Body of pancreas (tissue), 4 donors: ENCODE results near the gene SCN4A. TPM values are rescaled to one million over a fixed set of nuclear protein-coding genes. Genes with fewer than 3 reads are reported as not detected.

Experiments used
- ATAC-seq: fragments of 150-250 bp; one replicate; pipeline ENCODE4 v1.9.1; 2016
- DNase-seq, 4 donors: peaks; one replicate each; pipeline ENCODE4 v3.0.0-alpha.2; 2019
- H3K27ac ChIP-seq, 4 donors: fragments of 200-600 bp; sonication (generic); 1 replicate in 3 of 4; 2 replicates in 1 of 4; pipeline versions ENCODE4 v1.5.1 to v1.6.1; 2016 to 2019; ENCODE audit warnings: mild to moderate bottlenecking in 1 of 4, mixed read lengths in 1 of 4, moderate library complexity in 1 of 4
- H3K27me3 ChIP-seq, 2 donors: fragments of 200-600 bp; sonication (generic); one replicate each; pipeline ENCODE4 v1.6.0; 2016; ENCODE audit warnings: mild to moderate bottlenecking in 1 of 2
- H3K36me3 ChIP-seq, 2 donors: fragments of 200-600 bp; sonication (generic); replicated peaks in 1 of 2; 2 replicates each; pipeline ENCODE4 v1.5.1; 2016; ENCODE audit warnings: low read depth in 2 of 2; ENCODE audit not compliant: insufficient read depth in 1 of 2
- H3K4me1 ChIP-seq: fragments of 200-600 bp; sonication (generic); one replicate; pipeline ENCODE4 v1.6.0; 2016
- H3K4me3 ChIP-seq, 2 donors: fragments of 200-600 bp; sonication (generic); 1 replicate in 1 of 2; 2 replicates in 1 of 2; pipeline ENCODE4 v1.5.1; 2016 to 2019
- H3K9me3 ChIP-seq, 3 donors: fragments of 200-600 bp; sonication (generic); 1 replicate in 2 of 3; 2 replicates in 1 of 3; pipeline ENCODE4 v1.5.1; 2016
- POLR2A ChIP-seq, 3 donors: fragments of 450-650 bp; IDR thresholded peaks; one replicate each; pipeline ENCODE4 v1.6.1; 2016; ENCODE audit warnings: antibody characterized with exemption in 3 of 3, mild to moderate bottlenecking in 2 of 3
- WGBS, 2 donors: methylation state at CpG; one replicate each; pipeline ENCODE4 v1.1.5; 2017; 5-methylcytosine and 5-hydroxymethylcytosine counted together
- intact Hi-C: fragments of 100-400 bp; cut with DNase I; formaldehyde crosslinking; loops from one replicate; pipeline ENCODE4 v1.15.1; 2023
- total RNA-seq, 2 donors: library from RNA; depleted of rRNA; stranded (reverse); fragments of >200 nt; gene quantifications; one replicate each; pipeline ENCODE4 v1.1.0, GENCODE V29; 2016
- TF ChIP-seq, protein P1 (sequence below), 7 experiments: fragments of 450-650 bp in 4 of 7; fragments of 200-600 bp in 3 of 7; sonication (generic) in 3 of 7; IDR thresholded peaks; one replicate each; pipeline ENCODE4 v1.5.1; 2016 to 2019; ENCODE audit warnings: antibody characterized with exemption in 7 of 7

SCN4A gene
- total RNA-seq, 2 donors from 2014 or later: 0.26 to 1.3 TPM

DNA sequence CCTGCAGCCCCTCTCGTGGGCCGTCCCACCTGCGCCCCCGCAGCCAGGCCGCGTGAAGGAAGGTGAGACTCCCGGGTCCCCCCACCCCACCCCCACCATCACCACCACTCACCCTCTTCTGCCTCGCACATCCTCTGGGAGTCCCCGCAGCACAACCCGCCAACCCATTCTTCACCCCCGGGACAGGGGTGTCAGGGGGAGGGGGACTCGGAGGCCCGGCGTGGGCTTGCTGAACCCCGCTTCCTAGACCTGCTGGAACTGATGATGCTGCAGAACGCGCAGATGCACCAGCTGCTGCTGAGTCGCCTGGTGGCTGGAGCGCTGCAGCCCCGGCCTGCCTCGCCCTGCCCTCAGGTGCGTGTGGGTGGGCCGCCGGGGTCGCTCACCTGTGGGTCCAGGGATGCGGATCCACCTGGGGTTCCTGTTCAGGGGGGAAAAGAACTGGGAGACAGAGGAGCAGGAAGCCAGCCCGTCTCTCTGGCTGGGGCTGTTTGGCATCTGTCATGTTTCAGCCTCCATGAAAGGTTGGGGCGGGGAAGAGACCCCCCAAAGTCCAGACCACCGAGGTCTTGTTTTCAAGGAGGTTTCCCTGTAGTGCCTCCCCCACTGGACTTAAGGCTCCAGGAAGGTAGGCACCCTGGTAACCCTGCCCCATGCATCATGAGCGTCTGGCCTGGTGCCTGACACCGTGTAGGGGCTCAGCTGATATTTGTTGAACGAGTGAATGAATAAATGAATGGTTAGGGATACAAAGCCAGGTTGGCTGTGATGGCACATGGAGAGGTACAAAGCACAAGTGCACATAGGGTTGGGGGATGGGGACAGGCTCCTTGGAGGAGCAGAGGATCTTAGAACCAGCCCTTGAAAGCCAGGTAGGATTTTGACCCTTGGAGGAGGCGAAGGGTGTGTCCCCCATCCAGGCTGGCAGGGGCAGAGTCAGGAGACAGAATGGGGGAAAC, 26.3 kb upstream of the SCN4A start:
- Histone ChIP-seq H3K4me3 (peak overlapping the region in 1 of 2 donors; percentile 35), H3K27me3 (peaks cover 0 to 6% of the 10 kb centered on the region in 2 donors), H3K36me3 (no peaks in the 10 kb centered on the region), H3K9me3 (no peaks in the 10 kb centered on the region), H3K4me1 (peaks cover 17% of the 10 kb centered on the region), H3K27ac (no peak overlapping the region)
- ATAC-seq (no peak), DNase-seq (no peak)
- TF ChIP-seq, protein P1, sequence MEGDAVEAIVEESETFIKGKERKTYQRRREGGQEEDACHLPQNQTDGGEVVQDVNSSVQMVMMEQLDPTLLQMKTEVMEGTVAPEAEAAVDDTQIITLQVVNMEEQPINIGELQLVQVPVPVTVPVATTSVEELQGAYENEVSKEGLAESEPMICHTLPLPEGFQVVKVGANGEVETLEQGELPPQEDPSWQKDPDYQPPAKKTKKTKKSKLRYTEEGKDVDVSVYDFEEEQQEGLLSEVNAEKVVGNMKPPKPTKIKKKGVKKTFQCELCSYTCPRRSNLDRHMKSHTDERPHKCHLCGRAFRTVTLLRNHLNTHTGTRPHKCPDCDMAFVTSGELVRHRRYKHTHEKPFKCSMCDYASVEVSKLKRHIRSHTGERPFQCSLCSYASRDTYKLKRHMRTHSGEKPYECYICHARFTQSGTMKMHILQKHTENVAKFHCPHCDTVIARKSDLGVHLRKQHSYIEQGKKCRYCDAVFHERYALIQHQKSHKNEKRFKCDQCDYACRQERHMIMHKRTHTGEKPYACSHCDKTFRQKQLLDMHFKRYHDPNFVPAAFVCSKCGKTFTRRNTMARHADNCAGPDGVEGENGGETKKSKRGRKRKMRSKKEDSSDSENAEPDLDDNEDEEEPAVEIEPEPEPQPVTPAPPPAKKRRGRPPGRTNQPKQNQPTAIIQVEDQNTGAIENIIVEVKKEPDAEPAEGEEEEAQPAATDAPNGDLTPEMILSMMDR (IDR thresholded peaks at IDR 0.05): no peak
- no peak for TF ChIP-seq POLR2A (IDR thresholded peaks at IDR 0.05)
- intact Hi-C loops: no loop called here
- 24 to 66% methylated on average over 6 to 30 of the region's 33 CpGs for WGBS, 2 donors

DNA sequence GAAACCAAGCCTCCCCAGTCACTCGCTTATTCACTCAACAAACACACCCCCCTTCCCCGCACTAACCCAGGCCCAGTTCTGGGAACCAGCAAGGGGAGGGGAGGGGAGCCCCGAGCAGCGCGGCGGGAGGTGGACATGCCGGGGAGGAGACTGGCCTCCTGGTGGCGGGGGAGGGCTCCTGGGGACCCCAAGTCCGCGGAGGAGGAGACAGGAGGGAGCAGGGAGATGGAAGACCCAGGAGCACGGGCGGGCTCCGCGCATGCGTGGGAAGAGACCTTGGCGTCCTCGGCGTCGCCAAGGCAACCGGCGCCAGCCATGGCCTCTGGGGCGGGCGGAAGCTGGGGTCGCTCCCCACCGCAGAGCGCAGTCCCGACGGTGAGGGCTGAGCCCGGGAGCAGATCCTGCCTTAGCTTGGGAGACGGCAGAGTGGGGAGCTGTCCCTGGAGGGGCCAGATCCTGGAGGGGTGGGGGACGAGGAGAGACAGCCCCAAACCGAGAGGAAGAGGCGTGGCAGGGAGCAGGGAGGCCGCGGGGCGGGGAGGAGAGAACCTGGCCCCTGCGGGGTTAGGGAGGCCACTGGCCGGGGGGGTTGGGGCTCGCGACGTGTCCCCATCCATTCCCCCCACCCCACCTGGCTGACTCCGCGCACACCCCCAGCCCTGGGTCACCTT, 25.5 kb upstream of the SCN4A start, which contains the start of gene PRR29:
Gene PRR29, plus strand, starts transcription at position 302 of the 671 bp plus-strand sequence. Its CDS starts 14 bp downstream, at position 316.
- TF ChIP-seq POLR2A (IDR thresholded peaks at IDR 0.05): no peak
- TF ChIP-seq, protein P1 (IDR thresholded peaks at IDR 0.05): no peak
- intact Hi-C loops: no loop called here
- peaks cover 0 to 6% of the 10 kb centered on the region in 2 donors for H3K27me3 ChIP-seq
- no peaks in the 10 kb centered on the region for H3K36me3 ChIP-seq
- ATAC-seq (peak; percentile 60), DNase-seq (peak; percentile 70 to 80 (median 76))
- H3K9me3 ChIP-seq: no peaks in the 10 kb centered on the region
- H3K27ac ChIP-seq: peak within 1 kb of the TSS in 1 of 4 donors; percentile 20
- 1 to 2% methylated on average over 22 to 38 of the region's 43 CpGs for WGBS, 2 donors
- H3K4me3 ChIP-seq: peak within 1 kb of the TSS in 1 of 2 donors; percentile 35
- H3K4me1 ChIP-seq: peaks cover 17% of the 10 kb centered on the region

DNA sequence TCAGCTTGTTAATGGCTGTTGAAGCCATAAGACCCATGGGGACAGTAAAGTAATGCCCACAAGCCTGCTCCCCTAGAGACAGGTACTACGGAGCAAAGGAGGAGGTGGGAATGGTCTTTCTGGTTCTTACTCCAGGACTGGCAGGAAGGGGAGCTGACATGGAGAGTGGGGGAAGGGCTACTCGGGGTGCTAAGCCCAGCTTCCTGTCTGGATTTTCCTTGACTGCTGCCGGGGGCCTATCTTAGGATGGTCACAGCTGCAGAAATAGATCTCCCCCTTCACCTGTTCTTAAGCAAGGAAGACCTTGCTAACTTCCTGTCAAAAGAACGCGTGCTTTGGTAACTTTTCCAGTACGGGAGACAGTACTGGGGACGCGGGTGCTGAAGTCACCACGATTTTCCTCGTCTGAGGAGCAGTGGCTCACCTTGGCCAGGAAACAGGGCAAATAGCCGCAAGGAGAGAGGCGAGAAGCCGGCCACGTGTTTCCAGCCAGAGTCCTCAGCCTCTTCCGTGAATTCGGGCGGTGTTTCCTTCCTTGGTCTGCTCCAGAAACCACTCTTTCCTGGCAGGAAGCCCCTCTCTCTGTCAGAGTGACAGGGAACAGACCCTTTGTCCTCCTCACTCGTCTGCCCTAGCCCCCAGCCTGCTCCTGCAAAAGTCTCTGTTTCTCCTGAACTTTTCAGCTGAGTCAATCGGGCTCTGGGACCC, 24.8 kb upstream of the SCN4A start:
- Histone ChIP-seq H3K36me3 (no peaks in the 10 kb centered on the region), H3K4me1 (peaks cover 17% of the 10 kb centered on the region), H3K27me3 (peaks cover 0 to 6% of the 10 kb centered on the region in 2 donors), H3K4me3 (no peak overlapping the region), H3K9me3 (no peaks in the 10 kb centered on the region), H3K27ac (peak overlapping the region in 1 of 4 donors; percentile 20)
- ATAC-seq (peak; percentile 40), DNase-seq (no peak)
- no peak for TF ChIP-seq POLR2A (IDR thresholded peaks at IDR 0.05)
- TF ChIP-seq, protein P1 (IDR thresholded peaks at IDR 0.05): no peak
- intact Hi-C loops: no loop called here
- whole genome bisulfite sequencing, 2 donors: 18 to 34% methylated on average over 11 to 19 of the region's 19 CpGs

DNA sequence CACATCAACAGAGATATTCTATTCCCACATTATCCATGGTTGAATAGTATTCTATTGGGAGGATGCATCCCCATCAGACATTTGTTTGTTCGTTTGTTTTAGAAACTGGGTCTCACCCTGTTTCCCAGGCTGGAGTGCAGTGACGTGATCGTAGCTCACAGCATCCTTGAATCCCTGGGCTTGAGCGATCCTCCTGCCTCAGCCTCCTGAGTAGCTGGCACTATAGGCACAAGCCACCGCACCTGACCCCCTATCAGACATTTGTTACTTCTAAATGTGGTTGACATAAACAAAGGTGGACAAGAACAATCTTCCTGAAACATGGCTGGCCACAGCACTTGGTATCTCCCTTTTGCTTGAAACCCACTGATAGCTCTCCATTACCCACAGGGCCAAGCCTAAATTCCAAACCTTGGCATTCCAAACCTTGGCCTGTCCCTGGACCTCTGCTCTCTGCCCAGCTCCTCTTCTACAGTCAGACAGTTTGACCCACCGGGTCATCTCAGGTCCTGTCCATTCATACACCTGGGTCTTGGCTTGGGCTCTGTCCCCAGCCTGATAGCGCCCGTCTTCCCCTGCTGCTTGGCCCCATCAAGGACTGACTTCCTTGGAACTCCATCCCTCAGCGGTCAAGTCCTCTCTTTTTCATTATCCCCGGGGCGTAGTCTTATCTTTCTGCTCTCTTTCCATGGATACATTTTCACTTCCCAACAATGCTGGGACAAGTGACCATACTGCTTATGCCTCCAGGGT, 23.9 kb upstream of the SCN4A start:
- peaks cover 0 to 6% of the 10 kb centered on the region in 2 donors for H3K27me3 ChIP-seq
- peaks cover 17% of the 10 kb centered on the region for H3K4me1 ChIP-seq
- TF ChIP-seq POLR2A (IDR thresholded peaks at IDR 0.05): no peak
- TF ChIP-seq, protein P1 (IDR thresholded peaks at IDR 0.05): no peak
- H3K36me3 ChIP-seq: no peaks in the 10 kb centered on the region
- no peak overlapping the region for H3K4me3 ChIP-seq
- DNase-seq (no peak), ATAC-seq (no peak)
- 90% methylated on average over 11 of the region's 11 CpGs for WGBS, 2 donors
- intact Hi-C loops: no loop called here
- no peaks in the 10 kb centered on the region for H3K9me3 ChIP-seq
- no peak overlapping the region for H3K27ac ChIP-seq
